Stimulated activated CD8-positive, alpha-beta memory T cell treated with anti-CD3 and anti-CD28 coated beads, Interleukin-12 subunit alpha, Interleukin-12 subunit beta, amount 100 ng/mL, for 24 hours (primary cell): ENCODE measurements around the gene INTS14.

Source experiments
- DNase-seq: peaks from one replicate; pipeline ENCODE4 v3.0.0-alpha.2; 2020; ENCODE audit errors: extremely low read depth

The INTS14 gene

DNA sequence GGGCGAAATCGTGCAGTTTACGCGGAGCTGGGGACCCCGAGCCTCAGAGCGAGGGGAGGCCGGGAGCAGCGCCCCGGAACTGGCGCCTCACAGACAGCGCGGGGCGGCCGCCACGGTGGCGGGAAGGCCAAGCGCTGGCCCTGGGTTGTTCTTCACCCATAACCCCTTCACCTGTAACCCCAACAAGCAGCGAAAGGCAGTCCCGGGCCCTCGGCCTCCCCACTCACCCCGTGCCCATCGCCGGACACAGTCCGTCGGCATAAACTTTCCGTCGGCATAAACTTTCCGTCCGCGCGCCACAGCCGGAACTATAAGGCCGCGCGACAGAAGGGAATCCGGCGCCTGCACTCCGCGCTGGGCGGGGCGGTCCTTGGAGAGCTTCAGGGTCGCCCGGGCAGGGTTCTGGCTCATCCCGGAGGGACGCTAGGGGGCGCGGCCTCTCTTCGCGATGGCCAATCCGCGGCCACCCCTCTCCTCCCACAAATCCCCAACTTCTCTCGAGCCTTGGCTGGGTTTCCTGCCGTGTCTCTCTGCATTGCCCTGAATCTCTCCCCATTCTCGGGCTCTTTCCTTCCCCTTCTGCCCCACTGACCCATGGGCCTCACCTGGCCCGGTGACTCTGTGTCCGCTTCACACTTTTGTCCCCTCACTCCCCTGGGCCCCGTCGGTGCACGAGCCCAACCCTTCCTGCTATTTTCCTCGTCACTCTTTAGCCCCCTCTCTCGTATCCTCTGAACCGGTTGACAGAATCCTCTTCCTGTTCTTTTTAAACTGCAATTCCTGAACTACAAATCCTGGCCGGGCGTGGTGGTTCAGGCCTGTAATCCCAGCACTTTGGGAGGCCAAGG lies at the start of gene INTS14:
Gene INTS14, minus strand, starts transcription at position 261 of the 848 bp plus-strand sequence. CDS start 3,751 bp downstream, outside the sequence.
- peak; percentile 94 for DNase-seq

DNA sequence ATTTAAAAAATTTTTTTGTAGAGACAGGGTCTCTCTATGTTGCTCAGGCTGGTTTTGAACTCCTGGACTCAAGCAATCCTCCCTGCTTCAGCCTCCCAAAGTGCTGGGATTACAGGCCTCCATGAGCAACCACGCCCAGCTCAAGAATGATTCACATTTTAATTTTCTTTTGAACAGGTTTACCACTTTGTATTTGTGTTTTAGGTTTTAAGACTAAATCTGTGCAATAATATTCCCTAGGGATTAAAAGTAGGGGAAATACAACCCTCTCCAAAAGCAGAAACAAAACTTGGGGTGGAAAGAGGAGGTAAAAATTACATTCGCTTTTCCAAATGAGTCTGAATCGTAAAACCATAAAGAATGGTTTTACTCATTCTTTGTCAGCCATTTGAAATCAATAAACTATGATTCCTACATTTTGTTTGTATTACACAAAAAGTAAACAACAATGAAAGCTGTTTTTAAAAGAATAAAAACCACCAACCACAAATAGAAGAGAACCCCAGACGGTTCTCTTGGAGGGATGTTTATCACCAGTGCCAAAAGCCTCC lies 48.6 kb upstream of the INTS14 start:
- DNase-seq: no peak

- DNase-seq: no peak
Measured at GRCh38 chr15:65655457-65655856, 44.5 kb upstream of the INTS14 start.

DNA sequence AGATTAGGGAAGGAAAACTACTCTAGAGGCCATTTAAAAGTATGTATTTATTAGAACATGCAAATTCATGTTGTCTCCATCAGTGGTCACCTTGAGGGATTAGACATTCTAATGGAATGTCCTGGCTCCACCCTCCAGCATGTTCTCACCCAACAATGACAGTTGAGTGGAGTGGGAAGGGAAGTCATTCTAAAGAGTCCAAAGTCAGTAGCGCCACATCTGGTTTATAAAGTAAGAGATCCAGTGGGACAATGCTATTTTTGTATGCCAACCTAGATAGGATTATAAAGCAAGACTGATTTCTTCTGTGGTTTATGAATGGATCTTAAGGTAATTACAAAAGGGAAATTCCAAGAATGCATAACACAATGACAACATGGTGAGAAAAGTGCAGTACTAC lies 44.1 kb upstream of the INTS14 start:
- no peak for DNase-seq

GRCh38 chr15:65653801-65654521 lies 43.0 kb upstream of the INTS14 start:
- no peak for DNase-seq

GRCh38 chr15:65653341-65653740 lies 42.4 kb upstream of the INTS14 start:
- no peak for DNase-seq

- DNase-seq: no peak
Measured at GRCh38 chr15:65651831-65652749, 41.2 kb upstream of the INTS14 start.

DNA sequence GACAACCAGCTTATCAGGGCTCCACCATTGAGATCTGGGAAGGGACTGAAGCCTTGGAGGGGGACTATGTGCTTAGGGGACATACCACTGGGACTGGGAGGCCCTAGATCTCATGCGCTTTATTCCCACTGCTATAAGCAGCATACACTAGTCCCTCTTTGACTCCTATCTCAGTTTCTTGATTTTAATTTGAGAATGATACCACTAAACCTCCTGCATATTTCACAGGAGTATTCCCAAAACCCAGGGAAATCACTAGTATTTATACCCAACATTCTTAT lies 40.1 kb upstream of the INTS14 start:
- DNase-seq: no peak

GRCh38 chr15:65650312-65651041 lies 39.5 kb upstream of the INTS14 start:
- no peak for DNase-seq

DNA sequence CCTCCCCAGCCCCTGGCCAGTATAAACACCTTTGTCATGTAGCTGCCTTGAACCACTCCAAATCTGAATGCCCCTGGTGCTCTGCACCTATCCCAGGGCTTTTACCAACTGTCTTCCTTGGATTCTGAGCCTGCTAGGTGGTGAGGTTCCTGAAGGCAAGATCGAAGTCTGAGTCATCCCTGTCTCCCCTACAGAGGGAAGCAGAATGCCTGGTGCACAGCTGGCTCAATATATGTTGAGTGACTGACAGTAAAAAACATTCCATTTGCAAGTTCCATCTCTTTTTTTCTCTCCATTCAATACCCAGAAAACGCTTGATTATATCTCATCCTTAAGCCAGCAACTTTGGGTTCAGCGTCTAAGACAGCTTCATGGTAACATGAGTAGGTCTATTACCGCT lies 35.6 kb upstream of the INTS14 start:
- DNase-seq: no peak

DNA sequence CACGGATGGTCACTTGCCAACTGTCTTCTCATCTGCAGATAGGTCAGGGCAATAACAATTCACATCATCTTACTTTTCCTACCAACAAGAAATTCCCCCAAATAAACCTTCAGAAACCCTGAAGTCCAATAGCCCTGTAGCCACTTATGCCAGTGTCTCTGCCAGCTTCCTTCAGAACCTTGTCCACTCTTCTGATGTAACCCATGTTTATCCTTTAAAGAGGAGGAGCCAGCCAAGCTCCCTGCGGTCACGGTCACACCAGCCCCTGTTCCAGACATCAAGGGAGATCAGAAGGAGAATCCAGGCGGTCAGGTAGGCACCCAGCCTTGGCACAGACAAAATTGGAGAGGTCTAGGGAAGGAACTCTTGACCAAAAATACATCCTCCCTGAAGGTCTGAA lies 34.5 kb upstream of the INTS14 start:
- no peak for DNase-seq

- DNase-seq: no peak
Measured at GRCh38 chr15:65644282-65644681, 33.4 kb upstream of the INTS14 start.

DNA sequence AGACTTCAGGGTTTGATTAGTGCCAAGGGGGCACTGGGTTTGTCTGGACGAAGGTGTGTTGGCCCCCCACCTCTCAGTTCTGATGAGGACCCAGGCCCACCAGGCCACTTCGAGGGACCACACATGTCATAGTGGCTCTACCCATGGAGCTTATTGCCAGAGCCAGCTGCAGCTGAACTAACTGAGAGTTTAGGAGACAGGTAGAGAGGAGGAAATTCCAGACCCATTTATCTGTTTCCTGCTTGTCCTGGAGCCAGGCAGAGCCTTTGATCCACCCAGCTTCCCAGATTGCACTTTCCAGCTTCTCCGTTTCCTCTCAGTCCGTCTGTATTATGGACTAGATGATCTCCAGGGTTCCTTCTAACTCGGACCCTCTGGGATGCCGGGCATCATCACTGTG lies 31.7 kb upstream of the INTS14 start:
- no peak for DNase-seq

DNA sequence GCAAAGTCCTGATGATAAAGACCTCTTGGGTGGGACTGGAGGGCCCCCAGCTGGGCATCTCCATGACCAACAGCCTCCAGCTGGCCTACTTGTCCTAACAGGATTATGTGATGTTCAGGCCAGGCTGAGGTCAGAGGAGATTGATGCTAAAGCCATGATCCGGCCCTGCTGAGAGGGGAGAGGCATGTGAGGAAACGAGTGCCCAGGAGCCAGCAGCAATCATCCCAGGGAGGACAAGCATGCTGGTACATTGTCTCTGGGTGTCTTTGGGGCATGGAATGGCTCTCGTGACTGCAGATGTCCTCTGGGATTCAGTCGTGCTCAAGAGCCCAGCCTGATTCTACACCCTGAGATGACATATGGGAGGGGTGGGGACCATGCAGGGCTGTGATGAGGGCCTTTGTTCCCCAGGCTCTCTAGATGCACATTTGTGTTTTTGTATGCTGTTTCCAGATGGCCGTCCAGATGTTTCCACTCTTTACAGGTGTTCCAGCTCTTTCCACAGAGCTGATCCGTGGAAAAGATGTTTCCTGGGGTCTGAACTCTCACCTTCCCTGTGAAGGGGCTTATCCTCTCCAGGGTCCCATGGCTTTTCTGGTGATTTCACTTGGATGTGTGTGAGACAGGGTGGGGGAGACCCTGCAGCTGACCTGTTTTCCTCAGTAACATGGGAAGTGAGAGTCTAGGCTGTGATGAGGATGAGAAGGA lies 31.0 kb upstream of the INTS14 start:
- no peak for DNase-seq

GRCh38 chr15:65639509-65639908 lies 28.6 kb upstream of the INTS14 start:
- no peak for DNase-seq

DNA sequence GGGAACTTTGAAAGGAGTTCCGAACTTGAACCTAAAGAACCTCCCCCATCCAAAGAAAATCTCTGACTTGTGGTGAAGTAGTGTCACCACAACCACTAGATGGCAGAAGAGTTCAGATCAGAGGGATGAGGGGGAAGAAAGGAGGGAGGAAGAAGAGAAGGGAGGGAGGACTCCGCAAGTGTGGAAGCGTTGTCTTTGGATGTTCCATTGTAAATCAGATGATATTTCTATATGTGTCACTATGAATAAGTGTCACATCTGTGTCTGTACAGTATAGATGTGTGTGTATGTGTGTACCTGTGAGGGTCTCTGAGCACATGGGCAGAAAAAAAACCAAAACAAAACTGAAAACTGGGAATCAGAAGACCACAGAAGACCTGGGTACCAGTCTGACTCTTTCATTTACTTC lies 27.8 kb upstream of the INTS14 start:
- DNase-seq: no peak

GRCh38 chr15:65638109-65638508 lies 27.2 kb upstream of the INTS14 start:
- no peak for DNase-seq

DNA sequence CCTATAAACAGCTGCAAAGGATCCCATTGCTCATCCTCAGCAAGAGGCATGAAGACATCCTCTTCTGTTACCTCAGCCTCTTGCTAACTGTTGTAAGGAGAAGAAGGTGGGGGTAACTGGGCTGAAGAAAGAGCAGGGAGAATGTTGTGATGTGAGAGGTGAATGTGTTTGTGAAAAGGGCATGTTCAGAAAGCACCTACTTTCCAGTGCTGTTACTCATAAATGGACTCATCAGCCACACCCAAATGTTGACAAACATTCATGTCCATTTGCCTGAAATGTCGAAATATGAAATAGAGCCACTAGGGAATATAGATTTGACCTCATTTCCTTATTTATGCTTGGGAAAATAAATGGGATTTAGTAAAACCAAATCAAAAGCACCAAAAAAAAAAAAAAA lies 23.4 kb upstream of the INTS14 start:
- DNase-seq: no peak

GRCh38 chr15:65633752-65634151 lies 22.8 kb upstream of the INTS14 start:
- DNase-seq: no peak

GRCh38 chr15:65632780-65633375 lies 21.9 kb upstream of the INTS14 start:
- DNase-seq: no peak
